KMS-11 (cell line): ENCODE data around the gene SYPL1.

Experiments
- H2AFZ ChIP-seq: fragments of 200-600 bp; sonication (generic); 2 replicates; pipeline ENCODE4 v1.6.1; 2016; ENCODE audit warnings: antibody characterized with exemption, mixed run types, low read depth
- H3K27ac ChIP-seq: fragments of 200-600 bp; sonication (generic); 2 replicates; pipeline ENCODE4 v1.6.1; 2016; ENCODE audit warnings: mild to moderate bottlenecking, mixed run types
- H3K27me3 ChIP-seq: fragments of 200-600 bp; sonication (generic); 2 replicates; pipeline ENCODE4 v1.6.1; 2017; ENCODE audit warnings: mild to moderate bottlenecking, low read depth, mixed run types, moderate library complexity; ENCODE audit not compliant: insufficient read depth
- H3K36me3 ChIP-seq: fragments of 200-600 bp; sonication (generic); 2 replicates; pipeline ENCODE4 v1.6.1; 2017; ENCODE audit warnings: mild to moderate bottlenecking, mixed run types; ENCODE audit not compliant: insufficient read depth
- H3K4me1 ChIP-seq: fragments of 200-600 bp; sonication (generic); 2 replicates; pipeline ENCODE4 v1.6.1; 2016; ENCODE audit warnings: mild to moderate bottlenecking, low read depth, mixed run types; ENCODE audit not compliant: poor library complexity, severe bottlenecking
- H3K4me2 ChIP-seq: fragments of 200-600 bp; sonication (generic); 2 replicates; pipeline ENCODE4 v1.7.0; 2016; ENCODE audit warnings: mild to moderate bottlenecking, mixed run types
- H3K4me3 ChIP-seq: fragments of 200-600 bp; sonication (generic); IDR thresholded peaks from 2 replicates; pipeline ENCODE4 v1.6.1; 2017; ENCODE audit warnings: low read depth, low read length, mixed read lengths; ENCODE audit not compliant: insufficient read depth
- H3K79me2 ChIP-seq: fragments of 200-600 bp; sonication (generic); 2 replicates; pipeline ENCODE4 v1.6.1; 2016; ENCODE audit warnings: low read depth, mixed run types; ENCODE audit not compliant: insufficient read depth
- H3K9ac ChIP-seq: fragments of 200-600 bp; sonication (generic); 2 replicates; pipeline ENCODE4 v1.6.1; 2016; ENCODE audit warnings: mild to moderate bottlenecking, mixed run types
- H4K20me1 ChIP-seq: fragments of 200-600 bp; sonication (generic); 2 replicates; pipeline ENCODE4 v1.6.1; 2016; ENCODE audit warnings: mild to moderate bottlenecking, mixed run types; ENCODE audit not compliant: insufficient read depth
- CTCF ChIP-seq: fragments of 200-600 bp; sonication (generic); conservative IDR thresholded peaks from 2 replicates; pipeline ENCODE4 v1.6.1; 2017; ENCODE audit warnings: low read depth, mild to moderate bottlenecking, antibody characterized with exemption, low read length, moderate library complexity, mixed read lengths

Gene SYPL1

GRCh38 chr7:106095634-106096033, 16.5 kb downstream of the SYPL1 start:
- TF ChIP-seq CTCF: no peak
- Histone ChIP-seq H3K4me2 (no peak overlapping the region), H4K20me1 (no peaks in the 10 kb centered on the region), H3K27ac (no peak overlapping the region), H3K9ac (no peak overlapping the region), H2AFZ (no peak overlapping the region), H3K79me2 (peaks cover 9% of the 10 kb centered on the region), H3K4me3 (no peak overlapping the region), H3K36me3 (0 out of 2 replicates have a peak, but pooled peaks cover 10% of the 10 kb centered on the region), H3K27me3 (no peaks in the 10 kb centered on the region), H3K4me1 (peaks cover 27% of the 10 kb centered on the region)

DNA sequence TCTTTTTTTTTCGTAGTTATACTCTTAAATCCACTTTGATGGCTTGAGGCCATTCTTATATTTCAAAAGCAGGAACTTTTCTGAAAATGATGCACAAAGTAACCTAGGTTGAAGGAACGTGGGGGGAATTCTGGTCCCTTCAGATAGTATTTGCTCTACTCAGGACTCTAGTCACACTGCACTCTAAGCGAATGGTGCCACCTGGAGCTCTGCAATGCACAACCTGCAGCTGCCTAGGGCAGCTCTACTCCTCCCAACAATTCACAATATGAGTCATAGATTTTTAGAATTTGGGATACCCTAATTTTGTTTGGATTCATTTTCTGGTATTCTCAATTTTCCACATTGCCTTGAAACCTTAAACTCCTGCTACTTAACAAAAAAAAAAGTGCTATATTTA, 17.3 kb downstream of the SYPL1 start:
- no peak overlapping the region for H3K4me2 ChIP-seq
- no peaks in the 10 kb centered on the region for H4K20me1 ChIP-seq
- H3K27me3 ChIP-seq: no peaks in the 10 kb centered on the region
- H3K36me3 ChIP-seq: 0 out of 2 replicates have a peak, but pooled peaks cover 10% of the 10 kb centered on the region
- no peak overlapping the region for H3K27ac ChIP-seq
- no peak for TF ChIP-seq CTCF
- peaks cover 5% of the 10 kb centered on the region; the same call in 1 of the 2 replicates for H3K79me2 ChIP-seq
- no peak overlapping the region for H2AFZ ChIP-seq
- H3K4me1 ChIP-seq: peaks cover 18% of the 10 kb centered on the region
- no peak overlapping the region for H3K4me3 ChIP-seq
- H3K9ac ChIP-seq: no peak overlapping the region

DNA sequence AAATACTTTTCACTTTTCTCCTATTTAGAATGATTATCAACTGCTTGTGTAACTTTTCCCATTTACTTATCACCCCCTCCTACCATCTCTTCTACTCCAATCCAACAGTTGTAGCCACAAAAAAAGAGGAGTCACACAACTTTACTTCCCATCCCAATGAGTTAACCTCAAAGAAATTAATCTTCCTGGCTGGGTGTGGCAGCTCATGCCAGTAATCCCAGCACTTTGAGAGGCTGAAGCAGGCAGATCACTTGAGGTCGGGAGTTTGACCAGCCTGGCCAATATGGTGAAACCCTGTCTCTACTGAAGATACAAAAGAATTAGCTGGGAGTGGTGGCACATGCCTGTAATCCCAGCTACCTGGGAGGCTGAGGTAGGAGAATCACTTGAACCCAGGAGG, 19.9 kb downstream of the SYPL1 start:
- H2AFZ ChIP-seq: no peak overlapping the region
- H4K20me1 ChIP-seq: no peaks in the 10 kb centered on the region
- H3K9ac ChIP-seq: no peak overlapping the region
- H3K27me3 ChIP-seq: no peaks in the 10 kb centered on the region
- no peaks in the 10 kb centered on the region for H3K4me1 ChIP-seq
- no peak overlapping the region for H3K4me3 ChIP-seq
- no peak overlapping the region for H3K27ac ChIP-seq
- no peaks in the 10 kb centered on the region for H3K79me2 ChIP-seq
- H3K4me2 ChIP-seq: no peak overlapping the region
- TF ChIP-seq CTCF: no peak
- 0 out of 2 replicates have a peak, but pooled peaks cover 10% of the 10 kb centered on the region for H3K36me3 ChIP-seq

- H3K4me1 ChIP-seq: no peaks in the 10 kb centered on the region
- 0 out of 2 replicates have a peak, but pooled peaks cover 5% of the 10 kb centered on the region for H3K36me3 ChIP-seq
- H3K4me3 ChIP-seq: no peak overlapping the region
- H2AFZ ChIP-seq: no peak overlapping the region
- H3K27ac ChIP-seq: no peak overlapping the region
- H3K27me3 ChIP-seq: no peaks in the 10 kb centered on the region
- no peak for TF ChIP-seq CTCF
- H4K20me1 ChIP-seq: no peaks in the 10 kb centered on the region
- no peak overlapping the region for H3K9ac ChIP-seq
- no peaks in the 10 kb centered on the region for H3K79me2 ChIP-seq
- no peak overlapping the region for H3K4me2 ChIP-seq
Measured at GRCh38 chr7:106089647-106090046, 22.5 kb downstream of the SYPL1 start.
